Progenitor cell of endocrine pancreas (in vitro differentiated cells): Measurements from ENCODE around the gene MLLT3. TPM values are rescaled to one million over a fixed set of nuclear protein-coding genes. Genes with fewer than 3 reads are reported as not detected.
"Not testable (repeated sequence)": the region's sequence is repeated elsewhere in the genome, so short reads cannot be mapped to it uniquely, and the experiment has no call there.

Source experiments
- DNase-seq: peaks from one replicate; pipeline ENCODE4 v3.0.0; 2021; ENCODE audit warnings: low spot score; ENCODE audit not compliant: unreplicated experiment
- H3K27ac Mint-ChIP-seq: 2 replicates; pipeline ENCODE4 v1.8.0; 2021; ENCODE audit warnings: mild to moderate bottlenecking, moderate library complexity, mixed read lengths
- H3K27me3 Mint-ChIP-seq: 2 replicates; pipeline ENCODE4 v1.8.0; 2021; ENCODE audit warnings: mixed read lengths
- H3K36me3 Mint-ChIP-seq: 2 replicates; pipeline ENCODE4 v1.8.0; 2022; ENCODE audit warnings: mixed read lengths; ENCODE audit not compliant: insufficient read depth
- H3K4me1 Mint-ChIP-seq: 2 replicates; pipeline ENCODE4 v1.8.0; 2021; ENCODE audit warnings: low read depth, mixed read lengths
- H3K4me3 Mint-ChIP-seq: 2 replicates; pipeline ENCODE4 v1.8.0; 2021; ENCODE audit warnings: low read depth, mild to moderate bottlenecking, moderate library complexity, mixed read lengths
- H3K9me3 Mint-ChIP-seq: 2 replicates; pipeline ENCODE4 v1.8.0; 2021; ENCODE audit warnings: low read depth, mixed read lengths
- total RNA-seq: library from RNA; stranded (reverse); gene quantifications from 2 replicates; pipeline ENCODE4 v1.2.1, GENCODE V29; 2021
- TF ChIP-seq, protein P1 (sequence below): fragments of 200-600 bp; sonication (generic); IDR thresholded peaks from one replicate; pipeline ENCODE4 v1.5.0; 2021; ENCODE audit warnings: antibody characterized with exemption, mild to moderate bottlenecking; ENCODE audit not compliant: unreplicated experiment

MLLT3 gene
- total RNA-seq, 1 donor from 2014 or later: 25.8 TPM

DNA sequence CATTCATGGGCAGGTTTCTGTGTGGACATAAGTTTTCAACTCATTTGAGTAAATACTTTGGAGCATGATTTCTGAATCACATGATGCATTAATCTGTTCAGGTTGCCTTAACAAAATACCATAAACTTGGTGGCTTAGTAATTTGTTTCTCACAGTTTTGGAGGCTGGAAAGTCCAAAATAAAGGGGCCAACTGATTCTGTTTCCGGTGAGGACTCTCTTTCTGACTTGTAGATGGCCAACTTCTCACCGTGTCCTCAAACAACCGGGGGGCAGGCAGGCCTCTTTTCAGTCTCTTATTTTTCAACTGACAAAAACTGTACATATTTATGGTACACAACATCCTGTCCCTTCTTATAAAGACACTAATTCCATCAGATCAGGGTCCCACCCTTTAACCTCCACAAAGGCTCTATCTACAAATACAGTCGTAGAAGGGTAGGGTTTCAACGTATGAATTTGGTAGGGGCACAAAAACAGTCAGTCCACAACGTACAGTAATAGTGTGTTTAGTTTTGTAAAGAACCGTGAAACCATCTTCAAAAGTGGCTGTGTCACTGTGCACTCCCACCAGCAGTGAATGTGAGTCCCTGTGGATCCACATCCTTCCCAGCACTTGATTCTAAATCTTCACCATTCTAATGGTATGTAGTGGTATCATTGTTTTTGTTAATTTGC is 37.2 kb downstream of the MLLT3 start:
- H3K27me3 Mint-ChIP-seq: no peaks in the 10 kb centered on the region
- H3K4me1 Mint-ChIP-seq: peaks cover 7% of the 10 kb centered on the region
- H3K4me3 Mint-ChIP-seq: no peak overlapping the region
- H3K36me3 Mint-ChIP-seq: peaks cover 3% of the 10 kb centered on the region
- no peaks in the 10 kb centered on the region for H3K9me3 Mint-ChIP-seq
- no peak overlapping the region for H3K27ac Mint-ChIP-seq
- DNase-seq: no peak
- TF ChIP-seq, protein P1, sequence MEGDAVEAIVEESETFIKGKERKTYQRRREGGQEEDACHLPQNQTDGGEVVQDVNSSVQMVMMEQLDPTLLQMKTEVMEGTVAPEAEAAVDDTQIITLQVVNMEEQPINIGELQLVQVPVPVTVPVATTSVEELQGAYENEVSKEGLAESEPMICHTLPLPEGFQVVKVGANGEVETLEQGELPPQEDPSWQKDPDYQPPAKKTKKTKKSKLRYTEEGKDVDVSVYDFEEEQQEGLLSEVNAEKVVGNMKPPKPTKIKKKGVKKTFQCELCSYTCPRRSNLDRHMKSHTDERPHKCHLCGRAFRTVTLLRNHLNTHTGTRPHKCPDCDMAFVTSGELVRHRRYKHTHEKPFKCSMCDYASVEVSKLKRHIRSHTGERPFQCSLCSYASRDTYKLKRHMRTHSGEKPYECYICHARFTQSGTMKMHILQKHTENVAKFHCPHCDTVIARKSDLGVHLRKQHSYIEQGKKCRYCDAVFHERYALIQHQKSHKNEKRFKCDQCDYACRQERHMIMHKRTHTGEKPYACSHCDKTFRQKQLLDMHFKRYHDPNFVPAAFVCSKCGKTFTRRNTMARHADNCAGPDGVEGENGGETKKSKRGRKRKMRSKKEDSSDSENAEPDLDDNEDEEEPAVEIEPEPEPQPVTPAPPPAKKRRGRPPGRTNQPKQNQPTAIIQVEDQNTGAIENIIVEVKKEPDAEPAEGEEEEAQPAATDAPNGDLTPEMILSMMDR: no peak

DNA sequence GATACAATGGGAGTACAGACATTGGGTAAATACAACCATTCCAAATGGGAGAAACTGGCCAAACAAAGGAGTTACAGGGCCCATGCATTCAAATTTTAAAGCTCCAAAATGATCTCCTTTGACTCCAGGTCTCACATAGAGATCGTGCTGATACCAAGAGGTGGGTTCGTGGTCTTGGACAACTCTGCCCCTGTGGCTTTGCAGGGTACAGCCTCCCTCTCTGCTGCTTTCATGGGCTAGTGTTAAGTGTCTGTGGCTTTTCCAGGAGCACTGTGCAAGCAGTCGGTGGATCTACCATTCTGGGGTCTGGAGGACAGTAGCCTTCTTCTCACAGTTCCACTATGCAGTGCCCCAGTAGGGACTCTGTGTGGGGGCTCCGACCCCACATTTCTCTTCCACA is 39.2 kb downstream of the MLLT3 start:
- H3K36me3 Mint-ChIP-seq, H3K4me1 Mint-ChIP-seq, H3K4me3 Mint-ChIP-seq, H3K27me3 Mint-ChIP-seq, DNase-seq, H3K9me3 Mint-ChIP-seq: not testable (repeated sequence)
- H3K27ac Mint-ChIP-seq: peak overlapping the region; percentile 30

DNA sequence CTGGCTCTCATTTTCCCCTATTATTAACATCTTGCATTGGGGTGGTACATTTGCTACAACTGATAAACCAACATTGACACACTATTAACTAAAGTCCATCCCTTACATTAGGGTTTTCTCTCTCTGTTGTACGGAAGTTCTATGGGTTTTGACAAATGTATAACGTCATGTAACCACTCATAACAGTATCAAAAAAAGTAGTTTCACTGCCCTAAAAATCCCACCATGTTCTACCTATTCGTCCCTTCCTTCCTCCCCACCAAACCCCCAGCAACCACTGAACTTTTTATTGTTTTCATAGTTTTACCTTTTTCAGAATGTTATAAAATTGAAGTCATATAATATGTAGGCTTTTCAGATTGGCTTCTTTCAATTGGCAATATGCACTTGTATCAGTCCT is 40.1 kb downstream of the MLLT3 start:
- Mint-ChIP-seq H3K27ac (no peak overlapping the region), H3K36me3 (peaks cover 3% of the 10 kb centered on the region), H3K4me1 (peaks cover 7% of the 10 kb centered on the region), H3K4me3 (no peak overlapping the region), H3K27me3 (no peaks in the 10 kb centered on the region), H3K9me3 (no peaks in the 10 kb centered on the region)
- TF ChIP-seq, protein P1: no peak
- no peak for DNase-seq

DNA sequence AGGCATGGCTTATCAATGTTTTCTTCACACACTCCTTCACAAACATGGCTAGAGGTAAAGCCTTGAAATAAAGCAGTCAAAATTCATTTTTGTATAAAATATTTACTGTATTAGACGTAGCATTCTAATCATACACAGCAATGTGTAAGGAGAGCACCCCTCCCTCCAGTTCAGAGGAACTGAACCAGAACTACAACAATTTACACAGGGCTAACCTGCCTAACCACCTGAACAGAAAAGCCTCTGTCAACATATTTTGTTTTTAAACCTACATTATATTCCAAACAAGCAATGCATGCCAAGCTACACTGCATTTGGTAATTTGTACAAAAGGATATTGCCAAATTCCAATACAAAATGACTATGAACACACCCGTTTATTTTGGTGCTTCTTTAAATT is 41.6 kb downstream of the MLLT3 start:
- TF ChIP-seq, protein P1: no peak
- Mint-ChIP-seq H3K36me3 (peaks cover 5% of the 10 kb centered on the region), H3K9me3 (peaks cover 7% of the 10 kb centered on the region), H3K27me3 (no peaks in the 10 kb centered on the region), H3K27ac (no peak overlapping the region), H3K4me3 (no peak overlapping the region), H3K4me1 (peaks cover 7% of the 10 kb centered on the region)
- DNase-seq: no peak

DNA sequence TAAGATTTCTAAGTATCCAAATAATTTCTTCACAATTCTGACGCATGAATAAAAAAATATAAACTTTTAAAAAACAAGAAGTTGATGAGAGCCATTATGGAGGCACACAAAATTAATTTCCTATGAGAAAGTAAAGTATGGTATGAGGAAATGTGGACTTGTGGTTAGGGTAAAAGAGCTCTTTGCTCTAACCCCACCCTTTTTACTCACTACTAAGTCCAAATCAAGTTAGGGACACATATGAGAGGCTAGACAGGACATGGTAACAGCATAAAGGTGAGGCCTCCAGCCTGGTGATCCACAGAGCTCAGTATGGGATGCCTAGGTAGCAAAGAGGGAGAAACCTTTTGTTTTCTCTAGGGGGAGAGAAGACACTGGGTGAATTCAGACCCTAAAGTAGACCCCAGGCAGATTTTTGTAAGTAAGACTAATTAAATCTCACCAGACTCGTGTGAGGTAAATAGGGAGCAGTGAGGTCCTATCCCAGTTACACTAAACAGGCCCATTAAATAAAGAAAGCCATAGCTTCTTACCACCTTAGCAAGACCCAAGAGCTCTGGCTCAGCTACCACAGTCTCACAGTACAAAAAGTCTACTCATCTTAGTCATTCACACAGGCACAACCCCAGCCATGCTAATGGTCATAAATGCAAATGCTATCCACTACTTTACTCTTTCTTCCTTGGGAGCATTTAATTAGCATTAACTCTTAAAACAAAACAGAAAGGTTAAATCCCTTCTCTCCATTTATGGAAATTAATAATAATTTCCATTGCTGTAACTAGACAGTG is 42.6 kb downstream of the MLLT3 start:
- no peak for DNase-seq
- TF ChIP-seq, protein P1: no peak
- Mint-ChIP-seq H3K4me3 (no peak overlapping the region), H3K4me1 (peaks cover 7% of the 10 kb centered on the region), H3K9me3 (peaks cover 15% of the 10 kb centered on the region), H3K36me3 (peaks cover 7% of the 10 kb centered on the region), H3K27ac (no peak overlapping the region), H3K27me3 (no peaks in the 10 kb centered on the region)
